ENCODE results near the gene EME2. TPM values are rescaled to one million over a fixed set of nuclear protein-coding genes. Genes with fewer than 3 reads are reported as not detected.

EME2 gene
- total RNA-seq, 1 experiment from 2014 or later: 19.5 TPM

- no TSS peak for BruUV-seq (replicated peaks)
- POLR2A ChIA-PET (ENCODE audit: low non-redundant PET): no interaction called here
- no peak for DNase-seq (ENCODE audit: low spot score)
- TF ChIP-seq CTCF (conservative IDR thresholded peaks at IDR 0.05; ENCODE audit: low read depth, low read length) (no peak), EZH2 (IDR thresholded peaks at IDR 0.05; ENCODE audit: borderline replicate concordance, low read depth, low read length, poor library complexity, severe bottlenecking) (no peak)
- no peaks in the 10 kb centered on the region for H3K9me3 ChIP-seq (ENCODE audit: low read depth, low read length, poor library complexity, severe bottlenecking)
- no peaks in the 10 kb centered on the region for H3K27me3 ChIP-seq (replicated peaks; ENCODE audit: insufficient read depth, low read depth, low read length, poor library complexity)
- peaks cover 4% of the 10 kb centered on the region for H3K36me3 ChIP-seq (ENCODE audit: insufficient read depth, low read length, poor library complexity, severe bottlenecking)
- CTCF ChIA-PET: interaction anchor here (1.2 kb wide), 1 partner anchor 381 kb away, joined by 3 read pairs; no protein-coding TSS in a partner anchor
- no peak overlapping the region for H3K27ac ChIP-seq (ENCODE audit: low read depth, low read length, poor library complexity, severe bottlenecking)
- intact Hi-C loops (cut with micrococcal nuclease; ENCODE audit: unreplicated experiment): no loop called here
- no peak overlapping the region for H3K4me3 ChIP-seq (ENCODE audit: low read depth, low read length, poor library complexity, severe bottlenecking)
- H3K4me1 ChIP-seq (ENCODE audit: insufficient read depth, low read length, poor library complexity, severe bottlenecking): peaks cover 3% of the 10 kb centered on the region
These were observed 45.7 kb upstream of the EME2 start for GRCh38 chr16:1726661-1727502.

- BruUV-seq (replicated peaks): no TSS peak
- no peaks in the 10 kb centered on the region for H3K9me3 ChIP-seq (ENCODE audit: low read depth, low read length, poor library complexity, severe bottlenecking)
These were observed 44.7 kb upstream of the EME2 start for GRCh38 chr16:1727651-1728624.

More at GRCh38 chr16:1727651-1728624, 44.7 kb upstream of the EME2 start:
- intact Hi-C loops (cut with micrococcal nuclease; ENCODE audit: unreplicated experiment): no loop called here
- H3K4me3 ChIP-seq (ENCODE audit: low read depth, low read length, poor library complexity, severe bottlenecking): no peak overlapping the region
- peaks cover 3% of the 10 kb centered on the region for H3K4me1 ChIP-seq (ENCODE audit: insufficient read depth, low read length, poor library complexity, severe bottlenecking)
- peaks cover 6% of the 10 kb centered on the region for H3K36me3 ChIP-seq (ENCODE audit: insufficient read depth, low read length, poor library complexity, severe bottlenecking)
- ChIA-PET CTCF (no interaction called here), POLR2A (ENCODE audit: low non-redundant PET) (no interaction called here)
- TF ChIP-seq EZH2 (IDR thresholded peaks at IDR 0.05; ENCODE audit: borderline replicate concordance, low read depth, low read length, poor library complexity, severe bottlenecking): no peak
- no peak for TF ChIP-seq CTCF (conservative IDR thresholded peaks at IDR 0.05; ENCODE audit: low read depth, low read length)
- H3K27ac ChIP-seq (ENCODE audit: low read depth, low read length, poor library complexity, severe bottlenecking): no peak overlapping the region
- H3K27me3 ChIP-seq (replicated peaks; ENCODE audit: insufficient read depth, low read depth, low read length, poor library complexity): no peaks in the 10 kb centered on the region
- DNase-seq (ENCODE audit: low spot score): no peak

Data from A673 (cell line).